GM19463 (cell line): ENCODE measurements around the gene ABL2.
"Not testable (repeated sequence)": the region's sequence is repeated elsewhere in the genome, so short reads cannot be mapped to it uniquely, and the experiment has no call there.

ENCODE experiments used
- ATAC-seq: cut with Tn5 transposase; IDR thresholded peaks from one replicate; pipeline ENCODE4 v1.9.1; 2021; ENCODE audit warnings: mild to moderate bottlenecking, moderate library complexity; ENCODE audit not compliant: unreplicated experiment

The ABL2 gene

DNA sequence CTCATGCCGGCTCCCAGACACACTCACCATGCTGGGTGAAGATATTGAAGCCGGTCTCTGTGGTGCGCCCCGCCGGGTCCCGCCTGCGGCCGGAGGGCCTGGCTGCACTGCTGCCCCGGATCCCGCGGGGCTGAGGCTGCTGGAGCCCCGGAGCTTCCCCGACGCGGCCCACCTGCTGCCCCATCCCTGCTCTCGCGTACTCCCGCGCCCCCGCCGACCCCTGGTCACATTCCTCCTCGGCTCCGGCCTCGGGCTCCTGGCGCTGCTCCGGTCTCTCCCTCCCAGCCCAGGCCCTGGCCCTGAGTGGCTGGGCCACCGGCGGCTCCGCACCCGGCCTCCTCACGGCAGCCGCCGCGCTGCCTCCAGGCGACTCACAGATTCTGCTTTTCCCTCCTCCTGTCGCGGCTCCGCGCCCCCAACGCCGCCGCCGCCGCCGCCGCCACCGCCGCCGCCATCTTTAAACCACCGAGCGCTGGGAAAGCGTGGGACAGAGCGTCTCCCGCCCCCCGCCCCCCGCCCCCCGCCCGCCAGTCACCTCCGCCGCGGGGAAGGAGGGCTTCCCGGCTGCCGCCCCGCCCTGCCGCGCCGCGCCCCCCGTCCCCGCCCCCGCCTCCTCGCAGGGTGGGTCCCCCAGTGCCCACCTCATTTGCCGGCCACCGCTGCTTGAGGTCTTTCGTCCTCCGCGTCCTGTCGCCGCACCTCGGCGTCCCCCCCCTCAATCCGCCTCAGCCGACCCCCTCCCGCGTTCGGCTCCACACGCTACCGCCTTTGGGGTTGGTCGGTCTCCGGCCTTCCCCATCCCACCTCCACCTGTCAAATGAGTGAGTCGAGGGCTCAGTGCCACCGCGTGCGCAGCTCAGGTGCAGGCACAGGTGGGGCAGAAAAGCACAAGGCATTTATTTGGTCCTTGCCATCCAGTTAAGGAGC, at the start of gene ABL2:
Gene ABL2 (minus strand): TSS at position 464 of the 927 bp plus-strand sequence. CDS start 280 bp downstream, at position 184.
- peak; percentile 64 for ATAC-seq

GRCh38 chr1:179278920-179279319, 49.4 kb upstream of the ABL2 start:
- ATAC-seq: no peak

- ATAC-seq: not testable (repeated sequence)
Measured at GRCh38 chr1:179274424-179274823, 44.9 kb upstream of the ABL2 start.

GRCh38 chr1:179269071-179269470, 39.6 kb upstream of the ABL2 start:
- no peak for ATAC-seq

DNA sequence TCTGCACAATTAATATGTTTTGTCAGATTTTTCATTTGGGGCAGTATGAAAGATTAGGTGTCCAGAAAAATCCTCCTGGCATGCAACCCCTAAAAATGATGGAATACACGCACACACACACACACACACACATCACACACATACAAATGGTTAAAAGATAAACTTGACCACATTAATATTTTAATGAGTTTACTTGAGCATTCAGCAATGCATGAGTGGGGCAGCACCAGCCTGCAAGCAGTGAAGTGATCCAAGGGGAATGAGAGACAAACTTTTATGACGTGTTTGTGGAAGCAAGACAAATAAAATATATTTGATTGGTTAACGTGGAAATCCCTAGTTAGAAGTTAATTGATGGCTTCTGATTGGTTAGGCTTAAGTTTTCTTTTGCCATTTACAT, 35.0 kb upstream of the ABL2 start:
- ATAC-seq: no peak

GRCh38 chr1:179263121-179263520, 33.6 kb upstream of the ABL2 start:
- no peak for ATAC-seq

DNA sequence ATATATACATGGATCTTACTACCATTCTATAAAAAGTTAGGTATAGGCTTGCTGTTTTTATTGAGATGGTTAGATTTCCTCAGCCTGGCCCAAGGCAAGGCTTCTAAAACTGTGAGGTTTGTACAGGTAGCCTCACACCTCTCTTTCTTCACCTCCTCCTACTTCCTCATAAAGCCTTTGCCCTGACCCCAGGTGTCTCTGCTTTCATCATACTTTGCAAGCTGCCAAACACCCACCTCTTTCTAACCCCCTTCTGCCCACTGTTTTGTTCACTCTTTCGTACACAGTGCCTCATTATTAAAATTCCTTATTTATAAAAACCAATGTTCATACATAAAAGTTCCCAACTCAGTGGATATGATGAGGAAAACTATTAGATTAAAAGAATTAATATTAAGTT, 32.7 kb upstream of the ABL2 start:
- ATAC-seq: no peak

GRCh38 chr1:179253286-179253972, 24.0 kb upstream of the ABL2 start:
- ATAC-seq: no peak

DNA sequence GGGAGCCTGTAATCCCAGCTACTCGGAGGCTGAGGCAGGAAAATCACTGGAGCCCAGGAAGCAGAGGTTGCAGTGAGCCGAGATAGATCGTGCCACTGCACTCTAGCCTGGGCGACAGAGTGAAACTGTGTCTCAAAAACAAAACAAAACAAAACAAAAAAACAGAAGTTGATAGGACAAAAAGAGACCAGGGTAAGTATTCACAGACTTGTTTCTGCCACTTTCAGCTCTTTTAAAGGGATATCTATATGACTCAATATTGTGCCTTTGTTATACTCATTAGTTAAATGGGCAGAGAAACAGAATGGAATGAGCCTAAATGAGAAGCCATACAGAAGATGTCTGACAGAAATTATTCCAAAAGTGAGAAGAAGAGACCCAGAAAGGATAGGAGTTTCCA, 23.1 kb upstream of the ABL2 start:
- ATAC-seq: no peak

GRCh38 chr1:179251675-179252074, 22.2 kb upstream of the ABL2 start:
- ATAC-seq: no peak

GRCh38 chr1:179247923-179248322, 18.4 kb upstream of the ABL2 start:
- no peak for ATAC-seq

DNA sequence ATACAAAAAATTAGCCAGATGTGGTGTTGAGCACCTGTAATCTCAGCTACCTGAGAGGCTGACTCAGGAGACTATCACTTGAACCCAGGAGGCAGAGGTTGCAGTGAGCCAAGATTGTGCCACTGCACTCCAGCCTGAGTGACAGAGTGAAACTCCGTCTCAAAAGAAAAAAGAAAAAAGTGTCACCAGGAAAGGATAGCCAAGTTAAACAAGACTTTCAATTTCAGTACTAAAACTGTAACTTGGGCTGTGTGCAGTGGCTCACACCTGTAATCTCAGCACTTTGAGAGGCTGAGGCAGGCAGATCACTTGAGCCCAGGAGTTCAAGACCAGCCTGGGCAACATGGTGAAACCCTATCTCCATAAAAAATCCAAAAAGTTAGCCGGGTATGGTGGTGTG, 15.9 kb upstream of the ABL2 start:
- not testable (repeated sequence) for ATAC-seq

GRCh38 chr1:179241530-179242097, 12.1 kb upstream of the ABL2 start:
- ATAC-seq: no peak

GRCh38 chr1:179237222-179237621, 7.7 kb upstream of the ABL2 start:
- ATAC-seq: no peak

DNA sequence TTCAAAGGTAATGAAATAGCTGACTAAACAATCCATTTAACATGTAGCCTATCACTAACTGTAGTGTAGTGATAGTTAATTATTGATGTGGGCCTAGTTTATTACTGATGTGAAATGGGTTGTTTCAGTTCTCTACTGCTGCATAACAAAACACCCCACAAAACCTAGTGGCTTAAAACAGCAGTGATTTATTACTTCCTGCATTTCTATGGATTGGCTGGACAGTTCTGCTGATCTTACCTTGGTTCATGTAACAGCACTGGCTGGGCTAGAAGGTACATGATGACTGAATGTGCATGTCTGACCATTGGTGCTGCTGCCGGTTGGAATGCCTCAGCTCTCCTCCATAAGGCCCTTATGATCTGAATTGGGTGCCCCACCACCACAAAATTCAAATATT, 5.4 kb upstream of the ABL2 start:
- no peak for ATAC-seq

DNA sequence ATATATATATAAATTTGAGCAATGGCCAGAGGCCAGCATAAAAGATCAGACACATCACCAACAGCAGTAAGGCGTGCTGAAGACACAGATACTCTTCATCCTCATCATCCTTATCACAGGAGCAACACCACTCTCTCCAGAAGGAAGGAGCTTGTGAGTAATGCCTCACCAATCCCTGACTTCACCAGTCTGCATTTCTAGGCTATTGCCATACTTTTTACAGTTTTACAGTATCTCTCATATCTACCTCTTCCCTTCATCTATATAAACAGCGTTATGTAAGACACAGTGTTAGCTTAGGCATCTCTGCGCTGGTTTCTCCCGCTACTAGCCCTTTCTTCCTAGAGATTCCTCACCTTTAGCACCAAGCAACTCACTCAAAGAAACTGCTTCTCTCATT, 2.4 kb upstream of the ABL2 start:
- no peak for ATAC-seq

DNA sequence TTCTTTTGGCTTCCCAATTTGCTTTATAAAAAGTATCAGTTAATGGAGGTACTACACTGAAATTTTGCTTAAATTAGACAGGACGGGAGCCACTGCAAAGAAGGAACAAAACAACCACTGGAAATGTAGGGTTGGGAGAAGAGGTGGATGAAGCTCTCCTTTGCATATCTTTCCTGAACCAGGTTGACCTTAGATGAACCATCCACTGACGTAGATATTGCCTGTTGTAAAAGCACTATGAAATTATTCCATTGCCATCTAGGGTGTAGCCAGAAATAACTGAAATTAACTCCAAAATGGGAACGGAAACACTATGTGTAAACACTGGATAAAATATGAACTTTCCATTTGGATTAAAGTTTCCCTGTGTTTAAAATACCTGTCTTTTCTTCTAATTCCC, 1.2 kb upstream of the ABL2 start:
- ATAC-seq: no peak

DNA sequence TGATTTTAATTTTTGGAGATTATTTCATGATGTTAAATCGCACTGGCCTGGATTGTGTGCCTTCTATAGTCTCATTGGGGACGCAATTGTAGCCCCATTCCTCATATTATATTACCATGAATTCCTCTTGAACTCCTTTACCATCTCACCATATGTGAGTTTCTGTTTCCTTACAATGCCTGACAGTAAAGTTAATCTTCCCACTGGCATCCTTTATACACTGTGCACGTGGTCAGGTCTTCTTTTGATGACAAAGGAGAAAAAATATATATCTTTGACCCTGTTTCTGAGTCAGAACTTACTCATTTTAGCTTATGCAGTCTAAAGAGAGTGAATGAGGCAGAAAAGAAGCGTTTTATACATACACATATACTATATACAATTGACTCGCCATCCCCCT, 774 bp upstream of the ABL2 start:
- ATAC-seq: no peak

GRCh38 chr1:179228783-179229213, 679 bp downstream of the ABL2 start:
- ATAC-seq: no peak

DNA sequence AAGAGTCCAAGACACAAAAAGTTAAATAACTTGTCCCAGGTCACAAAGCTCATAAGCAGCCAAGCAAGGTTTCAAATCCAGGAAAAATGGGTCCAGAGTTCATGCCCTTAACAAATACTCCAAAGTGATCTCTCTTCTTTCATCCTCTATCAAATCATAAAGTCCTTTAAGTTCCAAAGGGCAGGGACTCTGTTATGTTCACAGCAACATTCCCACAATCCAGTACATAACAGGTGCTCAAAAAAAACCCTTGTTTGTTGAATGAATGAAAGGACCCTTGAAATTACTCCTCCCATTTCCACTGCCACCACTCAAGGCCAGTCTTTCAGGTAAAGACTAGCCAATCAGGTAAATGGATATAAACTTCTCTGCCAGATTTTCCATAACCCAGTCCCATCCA, 2.7 kb downstream of the ABL2 start:
- ATAC-seq: no peak

GRCh38 chr1:179224466-179224865, 5.0 kb downstream of the ABL2 start:
- ATAC-seq: not testable (repeated sequence)

- not testable (repeated sequence) for ATAC-seq
Measured at GRCh38 chr1:179221121-179221520, 8.4 kb downstream of the ABL2 start.
